H9 (cell line): ENCODE results near the gene HDAC5. TPM values are rescaled to one million over a fixed set of nuclear protein-coding genes. Genes with fewer than 3 reads are reported as not detected.

Source experiments
- DNase-seq: peaks from one replicate; pipeline ENCODE4 v3.0.0-alpha.2; 2017
- H2AFZ ChIP-seq: one replicate; pipeline ENCODE4 v1.6.1; 2013; ENCODE audit warnings: mild to moderate bottlenecking, low read length, control low read depth, moderate library complexity
- H2AK5ac ChIP-seq: 2 replicates; pipeline ENCODE4 v1.6.1; 2013; ENCODE audit warnings: low read length, control low read depth, mixed read lengths; ENCODE audit not compliant: insufficient read length
- H2BK120ac ChIP-seq: one replicate; pipeline ENCODE4 v1.6.1; 2013; ENCODE audit warnings: low read depth, mild to moderate bottlenecking, low read length, control low read depth, inconsistent platforms; ENCODE audit not compliant: poor library complexity, severe bottlenecking
- H2BK12ac ChIP-seq: 2 replicates; pipeline ENCODE4 v1.6.1; 2013; ENCODE audit warnings: low read length, control low read depth, mixed read lengths, low read depth; ENCODE audit not compliant: insufficient read length
- H2BK15ac ChIP-seq: 2 replicates; pipeline ENCODE4 v1.6.1; 2013; ENCODE audit warnings: low read depth, low read length, control low read depth
- H2BK20ac ChIP-seq: one replicate; pipeline ENCODE4 v1.6.1; 2013; ENCODE audit warnings: low read depth, mild to moderate bottlenecking, low read length, control low read depth, inconsistent platforms; ENCODE audit not compliant: poor library complexity, severe bottlenecking
- H2BK5ac ChIP-seq: 2 replicates; pipeline ENCODE4 v1.6.1; 2013; ENCODE audit warnings: low read length, control low read depth, mixed read lengths; ENCODE audit not compliant: insufficient read length
- H3K14ac ChIP-seq: 2 replicates; pipeline ENCODE4 v1.6.1; 2013; ENCODE audit warnings: low read length, control low read depth; ENCODE audit not compliant: insufficient read depth
- H3K18ac ChIP-seq: 2 replicates; pipeline ENCODE4 v1.6.1; 2013; ENCODE audit warnings: low read depth, mild to moderate bottlenecking, mixed read lengths, low read length, control low read depth; ENCODE audit not compliant: insufficient read length
- H3K23ac ChIP-seq: 2 replicates; pipeline ENCODE4 v1.6.1; 2013; ENCODE audit warnings: low read length, control low read depth, mixed read lengths, low read depth; ENCODE audit not compliant: insufficient read length
- H3K23me2 ChIP-seq: 2 replicates; pipeline ENCODE4 v1.6.1; 2013; ENCODE audit warnings: low read depth, mild to moderate bottlenecking, mixed read lengths, low read length, control low read depth; ENCODE audit not compliant: insufficient read length, poor library complexity, severe bottlenecking
- H3K27ac ChIP-seq: 2 replicates; pipeline ENCODE4 v1.5.1; 2013; ENCODE audit warnings: low read length, control low read depth, mixed read lengths, low read depth; ENCODE audit not compliant: insufficient read length
- H3K27me3 ChIP-seq: 2 replicates; pipeline ENCODE4 v1.6.1; 2013; ENCODE audit warnings: low read length, control low read depth, inconsistent platforms; ENCODE audit not compliant: insufficient read depth
- H3K4ac ChIP-seq: 2 replicates; pipeline ENCODE4 v1.6.1; 2013; ENCODE audit warnings: low read depth, mild to moderate bottlenecking, control low read depth, inconsistent platforms, low read length, moderate library complexity
- H3K4me1 ChIP-seq: 2 replicates; pipeline ENCODE4 v1.6.1; 2013; ENCODE audit warnings: low read length, control low read depth, inconsistent platforms; ENCODE audit not compliant: insufficient read depth
- H3K4me2 ChIP-seq: 2 replicates; pipeline ENCODE4 v1.6.1; 2013; ENCODE audit warnings: low read length, control low read depth, mixed read lengths; ENCODE audit not compliant: insufficient read length, insufficient read depth
- H3K56ac ChIP-seq: 2 replicates; pipeline ENCODE4 v1.6.1; 2013; ENCODE audit warnings: low read depth, mild to moderate bottlenecking, mixed read lengths, low read length, control low read depth; ENCODE audit not compliant: insufficient read length
- H3K79me1 ChIP-seq: 2 replicates; pipeline ENCODE4 v1.6.1; 2013; ENCODE audit warnings: low read depth, mild to moderate bottlenecking, moderate library complexity, low read length, control low read depth, inconsistent platforms; ENCODE audit not compliant: insufficient read depth, poor library complexity, severe bottlenecking
- H3K79me2 ChIP-seq: 2 replicates; pipeline ENCODE4 v1.6.1; 2013; ENCODE audit warnings: low read length, control low read depth, inconsistent platforms; ENCODE audit not compliant: insufficient read depth
- H3K9ac ChIP-seq: 2 replicates; pipeline ENCODE4 v1.6.1; 2013; ENCODE audit warnings: low read length, control low read depth, mixed read lengths; ENCODE audit not compliant: insufficient read length; ENCODE audit errors: extremely low read depth
- H3K9me3 ChIP-seq: one replicate; pipeline ENCODE4 v1.6.1; 2013; ENCODE audit warnings: low read depth, low read length, inconsistent platforms; ENCODE audit not compliant: control insufficient read depth
- H3T11ph ChIP-seq: one replicate; pipeline ENCODE4 v1.6.1; 2013; ENCODE audit warnings: mild to moderate bottlenecking, low read length, control low read depth, inconsistent platforms
- H4K20me1 ChIP-seq: one replicate; pipeline ENCODE4 v1.6.1; 2013; ENCODE audit not compliant: control insufficient read depth, insufficient read length, insufficient read depth
- H4K5ac ChIP-seq: 2 replicates; pipeline ENCODE4 v1.6.1; 2013; ENCODE audit warnings: low read depth, mild to moderate bottlenecking, mixed read lengths, low read length, control low read depth; ENCODE audit not compliant: insufficient read length
- H4K8ac ChIP-seq: replicated peaks from 2 replicates; pipeline ENCODE4 v1.6.1; 2013; ENCODE audit warnings: low read length, control low read depth, mixed read lengths, low read depth; ENCODE audit not compliant: insufficient read length
- H4K91ac ChIP-seq: 2 replicates; pipeline ENCODE4 v1.6.1; 2013; ENCODE audit warnings: low read depth, mild to moderate bottlenecking, moderate library complexity, mixed read lengths, low read length, control low read depth; ENCODE audit not compliant: insufficient read length
- H3K27ac Mint-ChIP-seq, 3 experiments: 2 replicates in 2 of 3; 3 replicates in 1 of 3; pipeline ENCODE4 v1.8.0; 2020 to 2021; ENCODE audit warnings: mixed read lengths in 3 of 3, mild to moderate bottlenecking in 1 of 3, moderate library complexity in 1 of 3
- H3K27me3 Mint-ChIP-seq: 2 replicates; pipeline ENCODE4 v1.8.0; 2021; ENCODE audit warnings: low read depth, mild to moderate bottlenecking, moderate library complexity, mixed read lengths
- H3K36me3 Mint-ChIP-seq, 3 experiments: 2 replicates in 2 of 3; 3 replicates in 1 of 3; pipeline ENCODE4 v1.8.0; 2020 to 2021; ENCODE audit warnings: low read depth in 3 of 3, mixed read lengths in 3 of 3; ENCODE audit not compliant: insufficient read depth in 1 of 3
- H3K4me1 Mint-ChIP-seq, 2 experiments: 2 replicates each; pipeline ENCODE4 v1.8.0; 2020; ENCODE audit warnings: mixed read lengths in 2 of 2
- H3K4me3 Mint-ChIP-seq, 2 experiments: 2 replicates in 1 of 2; 3 replicates in 1 of 2; pipeline ENCODE4 v1.8.0; 2020 to 2021; ENCODE audit warnings: mild to moderate bottlenecking in 2 of 2, mixed read lengths in 2 of 2, moderate library complexity in 1 of 2
- H3K9me3 Mint-ChIP-seq, 2 experiments: 2 replicates in 1 of 2; 3 replicates in 1 of 2; pipeline ENCODE4 v1.8.0; 2020; ENCODE audit warnings: mild to moderate bottlenecking in 2 of 2, mixed read lengths in 2 of 2, moderate library complexity in 1 of 2
- WGBS: extraction: QIAGEN DNeasy Blood & Tissue Kit; methylation state at CpG from one replicate; pipeline ENCODE4 v1.1.7; 2013; ENCODE audit warnings: missing lambda C conversion rate, low lambda C conversion rate, mixed read lengths; ENCODE audit not compliant: insufficient read length; ENCODE audit errors: extremely low coverage; 5-methylcytosine and 5-hydroxymethylcytosine counted together
- long read RNA-seq: library from polyadenylated mRNA; unstranded; transcript quantifications from one replicate; pipeline ENCODE4 v2.0.0, GENCODE V29; 2020
- total RNA-seq: library from RNA; stranded (reverse); gene quantifications from 2 replicates; pipeline ENCODE4 v1.2.1, GENCODE V29; 2021
- TF ChIP-seq, protein P1 (sequence below): fragments of 200-600 bp; sonication (generic); conservative IDR thresholded peaks from 3 replicates; pipeline ENCODE4 v1.8.0; 2021; ENCODE audit warnings: antibody characterized with exemption, mild to moderate bottlenecking

The HDAC5 gene
- 39.5 and 41.3 TPM in 2 replicates for total RNA-seq
- long read RNA-seq, full-length matches to known transcripts: 82 of 348 reads
- long read RNA-seq, partial matches to known transcripts: 70 of 348 reads
- long read RNA-seq, other reads (novel, unspliced or antisense): 196 of 348 reads

DNA sequence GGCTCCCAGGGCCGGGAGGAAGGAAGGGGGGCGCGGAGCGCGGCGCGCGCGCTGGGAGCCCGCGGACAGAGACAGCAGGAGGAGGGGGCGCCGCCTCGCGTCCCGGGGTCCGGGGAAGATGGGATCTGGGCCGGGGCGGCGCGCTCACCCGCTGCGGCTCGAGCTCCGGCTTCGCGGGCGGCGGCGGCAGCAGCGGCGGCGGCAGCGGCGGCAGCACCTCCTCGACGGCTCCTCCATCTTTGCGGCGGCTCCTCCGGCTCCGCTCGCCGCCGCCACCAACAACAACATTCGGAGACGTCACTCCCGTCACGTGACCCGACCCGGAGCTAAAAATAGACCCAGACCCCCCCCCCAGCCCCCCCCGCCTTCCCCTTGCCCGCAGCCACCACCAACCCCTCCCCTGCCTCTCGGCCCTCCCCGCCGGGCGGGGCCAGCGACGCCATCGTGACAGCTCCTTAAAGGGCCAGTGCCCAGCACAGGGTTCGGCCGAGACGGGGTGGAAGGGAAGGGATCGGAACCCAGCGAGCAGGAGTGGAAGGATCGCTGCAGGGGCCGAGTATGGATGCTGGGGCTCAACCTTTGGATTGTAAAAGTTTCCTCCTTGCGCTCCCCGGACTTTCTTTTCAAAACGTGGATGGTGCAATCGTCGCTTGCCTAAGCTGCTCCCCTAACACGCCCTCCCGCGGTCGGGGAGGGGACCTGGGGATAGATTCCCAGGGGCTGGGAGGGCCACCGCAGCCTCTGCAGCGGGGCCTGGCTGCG, at the start of gene HDAC5:
Gene HDAC5 (minus strand): TSS at position 286 of the 762 bp plus-strand sequence. CDS start 6,126 bp downstream, outside the sequence.
- H2BK5ac ChIP-seq: no peak within 1 kb of the TSS
- H2AFZ ChIP-seq: no peak within 1 kb of the TSS
- no peak within 1 kb of the TSS for H4K8ac ChIP-seq
- H2BK120ac ChIP-seq: no peak within 1 kb of the TSS
- H2BK12ac ChIP-seq: no peak within 1 kb of the TSS
- H3K23me2 ChIP-seq: peaks cover 9% of the 10 kb centered on the region
- Mint-ChIP-seq H3K4me1 (peaks cover 30 to 48% of the 10 kb centered on the region in 2 experiments), H3K27ac (peak within 1 kb of the TSS; percentile 93 to 99 (median 98)), H3K9me3 (no peaks in the 10 kb centered on the region), H3K36me3 (peaks cover 0 to 5% (median 2%) of the 10 kb centered on the region in 3 experiments; a peak in 2 of 7 replicates), H3K4me3 (peak within 1 kb of the TSS; percentile 86 to 96), H3K27me3 (peaks cover 2% of the 10 kb centered on the region)
- H3K9ac ChIP-seq: peak within 1 kb of the TSS; percentile 70
- peak within 1 kb of the TSS; percentile 90 for H3K4me2 ChIP-seq
- no peaks in the 10 kb centered on the region for H3K9me3 ChIP-seq
- no peak within 1 kb of the TSS for H2AK5ac ChIP-seq
- TF ChIP-seq, protein P1, sequence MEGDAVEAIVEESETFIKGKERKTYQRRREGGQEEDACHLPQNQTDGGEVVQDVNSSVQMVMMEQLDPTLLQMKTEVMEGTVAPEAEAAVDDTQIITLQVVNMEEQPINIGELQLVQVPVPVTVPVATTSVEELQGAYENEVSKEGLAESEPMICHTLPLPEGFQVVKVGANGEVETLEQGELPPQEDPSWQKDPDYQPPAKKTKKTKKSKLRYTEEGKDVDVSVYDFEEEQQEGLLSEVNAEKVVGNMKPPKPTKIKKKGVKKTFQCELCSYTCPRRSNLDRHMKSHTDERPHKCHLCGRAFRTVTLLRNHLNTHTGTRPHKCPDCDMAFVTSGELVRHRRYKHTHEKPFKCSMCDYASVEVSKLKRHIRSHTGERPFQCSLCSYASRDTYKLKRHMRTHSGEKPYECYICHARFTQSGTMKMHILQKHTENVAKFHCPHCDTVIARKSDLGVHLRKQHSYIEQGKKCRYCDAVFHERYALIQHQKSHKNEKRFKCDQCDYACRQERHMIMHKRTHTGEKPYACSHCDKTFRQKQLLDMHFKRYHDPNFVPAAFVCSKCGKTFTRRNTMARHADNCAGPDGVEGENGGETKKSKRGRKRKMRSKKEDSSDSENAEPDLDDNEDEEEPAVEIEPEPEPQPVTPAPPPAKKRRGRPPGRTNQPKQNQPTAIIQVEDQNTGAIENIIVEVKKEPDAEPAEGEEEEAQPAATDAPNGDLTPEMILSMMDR: peak; percentile 66; the same call in 2 of the 3 replicates
- H3K27me3 ChIP-seq: no peaks in the 10 kb centered on the region
- H3T11ph ChIP-seq: no peak within 1 kb of the TSS
- no peak within 1 kb of the TSS for H3K4ac ChIP-seq
- H2BK15ac ChIP-seq: no peak within 1 kb of the TSS
- H3K79me1 ChIP-seq: no peaks in the 10 kb centered on the region
- H4K5ac ChIP-seq: no peak within 1 kb of the TSS
- H4K91ac ChIP-seq: no peak within 1 kb of the TSS
- peaks cover 6% of the 10 kb centered on the region; the same call in 1 of the 2 replicates for H3K4me1 ChIP-seq
- H3K18ac ChIP-seq: peak within 1 kb of the TSS; percentile 69
- peak within 1 kb of the TSS; percentile 76 for H3K14ac ChIP-seq
- no peaks in the 10 kb centered on the region for H4K20me1 ChIP-seq
- H3K79me2 ChIP-seq: peaks cover 2% of the 10 kb centered on the region; the same call in 1 of the 2 replicates
- DNase-seq: peak; percentile 99
- no peak within 1 kb of the TSS for H3K27ac ChIP-seq
- no peak within 1 kb of the TSS for H3K23ac ChIP-seq
- no peak within 1 kb of the TSS for H3K56ac ChIP-seq
- no CpG with 5 or more reads among the region's 78 CpGs for WGBS
- H2BK20ac ChIP-seq: no peak within 1 kb of the TSS
